GM18873 (cell line): ENCODE measurements around the gene RNF152.
A peak's percentile ranks its signal among the peaks of the same experiment; 100 is the strongest.

ENCODE experiments used
- ATAC-seq: cut with Tn5 transposase; IDR thresholded peaks from one replicate; pipeline ENCODE4 v1.9.1; 2021; ENCODE audit warnings: mild to moderate bottlenecking, moderate library complexity, moderate number of reproducible peaks; ENCODE audit not compliant: unreplicated experiment, low FRiP score

Gene RNF152

GRCh38 chr18:61892683-61893308, at the start of gene RNF152:
RNF152 (minus strand) TSS chr18:61893007; CDS start chr18:61816463, 76,544 bp downstream.
- ATAC-seq, result no peak

GRCh38 chr18:61941948-61942471, 49.2 kb upstream of the RNF152 start:
- ATAC-seq, result no peak

GRCh38 chr18:61939046-61939674, 46.4 kb upstream of the RNF152 start:
- ATAC-seq, result peak; percentile 70

- no peak for ATAC-seq
Observed at GRCh38 chr18:61935362-61935761, 42.6 kb upstream of the RNF152 start.

GRCh38 chr18:61931654-61932379, 39.0 kb upstream of the RNF152 start:
- no peak for ATAC-seq

- ATAC-seq, result no peak
Observed at GRCh38 chr18:61929881-61930640, 37.3 kb upstream of the RNF152 start.

GRCh38 chr18:61926532-61926931, 33.7 kb upstream of the RNF152 start:
- ATAC-seq, result no peak

GRCh38 chr18:61924550-61924949, 31.7 kb upstream of the RNF152 start:
- ATAC-seq, result no peak

GRCh38 chr18:61922435-61922834, 29.6 kb upstream of the RNF152 start:
- no peak for ATAC-seq

GRCh38 chr18:61921621-61922235, 28.9 kb upstream of the RNF152 start:
- no peak for ATAC-seq

- ATAC-seq, result no peak
Observed at GRCh38 chr18:61917818-61918217, 25.0 kb upstream of the RNF152 start.

GRCh38 chr18:61912476-61912875, 19.7 kb upstream of the RNF152 start:
- no peak for ATAC-seq

GRCh38 chr18:61910101-61910500, 17.3 kb upstream of the RNF152 start:
- no peak for ATAC-seq

GRCh38 chr18:61908661-61909060, 15.9 kb upstream of the RNF152 start:
- no peak for ATAC-seq

- ATAC-seq, result peak; percentile 83
Observed at GRCh38 chr18:61901323-61901986, 8.6 kb upstream of the RNF152 start.

- ATAC-seq, result no peak
Observed at GRCh38 chr18:61900504-61901281, 7.9 kb upstream of the RNF152 start.

- no peak for ATAC-seq
Observed at GRCh38 chr18:61898640-61899101, 5.9 kb upstream of the RNF152 start.

- no peak for ATAC-seq
Observed at GRCh38 chr18:61896757-61897156, 4.0 kb upstream of the RNF152 start.

- ATAC-seq, result no peak
Observed at GRCh38 chr18:61896118-61896517, 3.3 kb upstream of the RNF152 start.
